HepG2 (cell line): Measurements from ENCODE around the gene ACER3. TPM values are rescaled to one million over a fixed set of nuclear protein-coding genes. Genes with fewer than 3 reads are reported as not detected.

Source experiments
- CENPX ChIP-seq: sonication (generic); formaldehyde crosslinking; IDR thresholded peaks from 2 replicates; pipeline ENCODE4 v1.9.0; 2021; ENCODE audit warnings: mild to moderate bottlenecking, missing genetic modification reagents, moderate library complexity
- CHD4 ChIP-seq: fragments of 200-600 bp; sonication (generic); IDR thresholded peaks from 2 replicates; pipeline ENCODE4 v1.7.0; 2017; ENCODE audit warnings: mild to moderate bottlenecking, low read length, borderline replicate concordance
- MAFK ChIP-seq, 2 experiments: IDR thresholded peaks in 1 of 2; conservative IDR thresholded peaks in 1 of 2; 2 replicates each; pipeline ENCODE4 v1.6.1; 2011; ENCODE audit warnings: improper control_type of control experiment in 2 of 2, low read length in 2 of 2
- MTF1 ChIP-seq: sonication (generic); formaldehyde crosslinking; IDR thresholded peaks from 2 replicates; pipeline ENCODE4 v1.5.0; 2020; ENCODE audit warnings: missing genetic modification reagents
- SAFB2 ChIP-seq: sonication (generic); formaldehyde crosslinking; IDR thresholded peaks from 2 replicates; pipeline ENCODE4 v1.5.1; 2020; ENCODE audit warnings: missing genetic modification reagents, low read depth, mild to moderate bottlenecking, borderline replicate concordance
- SRSF4 ChIP-seq: fragments of 200-400 bp; formaldehyde crosslinking; IDR thresholded peaks from one replicate; pipeline ENCODE4 v1.6.1; 2018; ENCODE audit warnings: mild to moderate bottlenecking, low read depth, low read length, moderate library complexity; ENCODE audit not compliant: poor library complexity, severe bottlenecking
- STAG1 ChIP-seq: sonication (generic); formaldehyde crosslinking; IDR thresholded peaks from 2 replicates; pipeline ENCODE4 v1.4.0; 2020; ENCODE audit warnings: missing genetic modification reagents
- TBX3 ChIP-seq: fragments of 450-650 bp; IDR thresholded peaks from 2 replicates; pipeline ENCODE4 v1.6.1; 2017; ENCODE audit warnings: antibody characterized with exemption, mild to moderate bottlenecking, inconsistent platforms, borderline replicate concordance
- U2AF1 ChIP-seq: fragments of 200-400 bp; formaldehyde crosslinking; optimal IDR thresholded peaks from 2 replicates; pipeline ENCODE3; 2017; ENCODE audit warnings: mild to moderate bottlenecking, low read depth, low read length
- ZBTB26 ChIP-seq: IDR thresholded peaks from 2 replicates; pipeline ENCODE4 v1.6.1; 2016; ENCODE audit warnings: missing compliant biosample characterization, missing genetic modification reagents, borderline replicate concordance
- ZBTB8A ChIP-seq: sonication (generic); formaldehyde crosslinking; IDR thresholded peaks from 2 replicates; pipeline ENCODE4 v1.4.0; 2020; ENCODE audit warnings: mild to moderate bottlenecking, low read depth, missing genetic modification reagents, borderline replicate concordance
- ZNF12 ChIP-seq: sonication (generic); formaldehyde crosslinking; IDR thresholded peaks from 2 replicates; pipeline ENCODE4 v1.5.0; 2020; ENCODE audit warnings: missing genetic modification reagents
- ZNF264 ChIP-seq: sonication (generic); formaldehyde crosslinking; IDR thresholded peaks from 2 replicates; pipeline ENCODE4 v1.4.0; 2020; ENCODE audit warnings: missing genetic modification reagents
- ZNF451 ChIP-seq: sonication (generic); formaldehyde crosslinking; IDR thresholded peaks from 2 replicates; pipeline ENCODE4 v1.5.0; 2020; ENCODE audit warnings: mild to moderate bottlenecking, missing genetic modification reagents
- ZNF589 ChIP-seq: sonication (generic); formaldehyde crosslinking; conservative IDR thresholded peaks from 2 replicates; pipeline ENCODE4 v1.8.0; 2022; ENCODE audit warnings: mild to moderate bottlenecking, moderate library complexity, missing genetic modification reagents
- ZNF687 ChIP-seq: sonication (generic); formaldehyde crosslinking; IDR thresholded peaks from 2 replicates; pipeline ENCODE4 v1.5.1; 2020; ENCODE audit warnings: mild to moderate bottlenecking, missing genetic modification reagents, moderate library complexity
- ZNF737 ChIP-seq: sonication (generic); formaldehyde crosslinking; IDR thresholded peaks from 2 replicates; pipeline ENCODE4 v1.5.0; 2020; ENCODE audit warnings: missing genetic modification reagents, mild to moderate bottlenecking, borderline replicate concordance
- ZNF749 ChIP-seq: sonication (generic); formaldehyde crosslinking; IDR thresholded peaks from 2 replicates; pipeline ENCODE4 v1.8.0; 2022; ENCODE audit warnings: mild to moderate bottlenecking, missing genetic modification reagents, moderate library complexity, borderline replicate concordance
- polyA plus RNA-seq, 8 experiments: library from polyadenylated mRNA; depleted of rRNA in 3 of 8; stranded (reverse) in 7 of 8; unstranded in 1 of 8; fragments of >200 nt; fragmentation: Illumina TruSeq in 4 of 8; extraction: Trizol in 4 of 8; gene quantifications; 2 replicates each; pipeline versions ENCODE4 v1.2.1 to v1.2.3, GENCODE V29; 2011 to 2016; ENCODE audit warnings: low read depth in 4 of 8, missing spikeins in 1 of 8, mixed read lengths in 1 of 8; ENCODE audit not compliant: insufficient read depth in 1 of 8
- total RNA-seq, 5 experiments: library from RNA; depleted of rRNA; stranded (reverse); fragments of >200 nt; fragmentation: Illumina TruSeq; extraction: Trizol; gene quantifications; 2 replicates each; pipeline ENCODE4 v1.2.3, GENCODE V29; 2016; ENCODE audit warnings: low read depth in 1 of 5
- TF ChIP-seq, protein P1 (sequence below): sonication (generic); formaldehyde crosslinking; IDR thresholded peaks from 2 replicates; pipeline ENCODE4 v1.4.0; 2020; ENCODE audit warnings: mild to moderate bottlenecking, missing genetic modification reagents, borderline replicate concordance
- TF ChIP-seq, protein P2 (sequence below): sonication (generic); formaldehyde crosslinking; IDR thresholded peaks from 2 replicates; pipeline ENCODE4 v1.5.0; 2020; ENCODE audit warnings: missing genetic modification reagents

The ACER3 gene
- total and polyA plus RNA-seq, 2 of the 13 experiments (the other 11 are each of a cell fraction or from before 2014, with no cell fraction given), result 6.0 to 9.8 TPM

GRCh38 chr11:76962583-76963416, 102.1 kb downstream of the ACER3 start (continued):
- no peak for TF ChIP-seq ZNF687 (CRISPR knock-in tag)
- TF ChIP-seq U2AF1, result no peak
- TF ChIP-seq SAFB2 (CRISPR knock-in tag), result no peak; the same call in 1 of the 2 replicates
- TF ChIP-seq ZBTB26 (CRISPR knock-in tag), result no peak
- TF ChIP-seq MAFK (conservative IDR thresholded peaks at IDR 0.05 in 1 of 2, IDR thresholded peaks at IDR 0.05 in 1 of 2; ENCODE audit: low read length in 2 of 2), result no peak
- TF ChIP-seq, protein P1, sequence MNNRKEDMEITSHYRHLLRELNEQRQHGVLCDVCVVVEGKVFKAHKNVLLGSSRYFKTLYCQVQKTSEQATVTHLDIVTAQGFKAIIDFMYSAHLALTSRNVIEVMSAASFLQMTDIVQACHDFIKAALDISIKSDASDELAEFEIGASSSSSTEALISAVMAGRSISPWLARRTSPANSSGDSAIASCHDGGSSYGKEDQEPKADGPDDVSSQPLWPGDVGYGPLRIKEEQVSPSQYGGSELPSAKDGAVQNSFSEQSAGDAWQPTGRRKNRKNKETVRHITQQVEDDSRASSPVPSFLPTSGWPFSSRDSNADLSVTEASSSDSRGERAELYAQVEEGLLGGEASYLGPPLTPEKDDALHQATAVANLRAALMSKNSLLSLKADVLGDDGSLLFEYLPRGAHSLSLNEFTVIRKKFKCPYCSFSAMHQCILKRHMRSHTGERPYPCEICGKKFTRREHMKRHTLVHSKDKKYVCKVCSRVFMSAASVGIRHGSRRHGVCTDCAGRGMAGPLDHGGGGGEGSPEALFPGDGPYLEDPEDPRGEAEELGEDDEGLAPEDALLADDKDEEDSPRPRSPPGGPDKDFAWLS, result no peak
- TF ChIP-seq ZNF589 (CRISPR knock-in tag), result no peak
- TF ChIP-seq MTF1 (CRISPR knock-in tag), result no peak
- no peak for TF ChIP-seq CHD4
- TF ChIP-seq ZNF264 (CRISPR knock-in tag), result peak; percentile 81; the same call in 1 of the 2 replicates
- TF ChIP-seq ZNF737 (CRISPR knock-in tag), result no peak
- no peak for TF ChIP-seq STAG1 (CRISPR knock-in tag)
- TF ChIP-seq ZNF12 (CRISPR knock-in tag), result no peak
- TF ChIP-seq, protein P2, sequence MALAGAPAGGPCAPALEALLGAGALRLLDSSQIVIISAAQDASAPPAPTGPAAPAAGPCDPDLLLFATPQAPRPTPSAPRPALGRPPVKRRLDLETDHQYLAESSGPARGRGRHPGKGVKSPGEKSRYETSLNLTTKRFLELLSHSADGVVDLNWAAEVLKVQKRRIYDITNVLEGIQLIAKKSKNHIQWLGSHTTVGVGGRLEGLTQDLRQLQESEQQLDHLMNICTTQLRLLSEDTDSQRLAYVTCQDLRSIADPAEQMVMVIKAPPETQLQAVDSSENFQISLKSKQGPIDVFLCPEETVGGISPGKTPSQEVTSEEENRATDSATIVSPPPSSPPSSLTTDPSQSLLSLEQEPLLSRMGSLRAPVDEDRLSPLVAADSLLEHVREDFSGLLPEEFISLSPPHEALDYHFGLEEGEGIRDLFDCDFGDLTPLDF (CRISPR knock-in tag), result no peak
- TF ChIP-seq TBX3, result no peak
- TF ChIP-seq ZNF451 (CRISPR knock-in tag), result no peak
- no peak for TF ChIP-seq SRSF4
- TF ChIP-seq CENPX, result no peak
- no peak for TF ChIP-seq ZBTB8A (CRISPR knock-in tag)
- TF ChIP-seq ZNF749, result no peak
